Amniotic stem cell (primary cell): Measurements from ENCODE around the gene NUDCD3.

Experiments
- DNase-seq: peaks from one replicate; lab custom pipeline; 2025; lab: John Stamatoyannopoulos, UW

NUDCD3 gene

DNA sequence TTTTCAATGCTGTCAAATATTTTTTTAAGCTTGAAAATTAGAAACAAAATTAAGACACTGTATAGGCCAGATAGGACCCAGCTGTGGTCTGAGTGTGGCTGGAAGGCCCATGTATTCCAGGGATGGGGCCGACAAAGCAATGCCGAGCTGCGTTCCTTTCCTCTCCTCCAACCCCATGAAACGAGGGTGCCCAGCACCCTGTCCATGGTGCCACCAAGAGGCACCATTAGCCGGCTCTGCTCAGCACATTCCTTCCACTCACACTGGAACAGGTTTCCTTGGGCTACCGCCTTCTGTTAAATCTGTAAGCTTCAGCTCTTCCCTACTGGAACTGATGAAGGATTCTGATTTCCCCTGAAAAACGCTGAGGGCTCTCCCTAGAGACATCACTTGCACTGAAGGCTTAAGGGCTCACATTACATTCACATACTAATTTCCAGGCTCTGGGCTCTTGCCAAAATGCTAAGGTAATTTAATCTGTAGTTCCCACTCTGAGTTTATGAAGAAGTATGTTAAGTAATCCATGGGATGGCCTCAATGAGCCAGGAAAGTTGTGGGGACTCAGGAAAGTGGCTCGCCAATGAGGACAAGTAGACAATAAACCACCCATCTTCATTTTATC, 91.4 kb downstream of the NUDCD3 start:
- DNase-seq, result no peak

DNA sequence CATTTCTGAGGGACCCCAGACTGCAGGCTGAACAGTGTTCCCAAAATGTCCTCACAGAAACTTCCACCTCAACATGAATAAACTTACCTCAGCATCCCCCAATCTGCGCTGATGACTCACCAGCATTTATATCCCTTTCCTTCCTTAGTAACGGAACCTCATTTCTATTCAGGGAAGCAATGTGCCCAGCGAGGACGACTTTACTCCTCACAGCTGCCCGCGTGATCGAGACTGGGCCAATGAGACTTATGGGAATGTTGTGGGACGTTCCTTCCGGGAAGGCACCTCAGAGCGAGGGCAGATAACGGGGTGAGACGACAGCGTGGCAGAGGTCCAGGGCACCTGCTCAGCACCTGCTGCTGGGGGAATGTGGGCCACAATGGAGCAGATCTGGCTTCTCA, 91.9 kb downstream of the NUDCD3 start:
- DNase-seq, result no peak

GRCh38 chr7:44396931-44397545, 93.4 kb downstream of the NUDCD3 start:
- no peak for DNase-seq

DNA sequence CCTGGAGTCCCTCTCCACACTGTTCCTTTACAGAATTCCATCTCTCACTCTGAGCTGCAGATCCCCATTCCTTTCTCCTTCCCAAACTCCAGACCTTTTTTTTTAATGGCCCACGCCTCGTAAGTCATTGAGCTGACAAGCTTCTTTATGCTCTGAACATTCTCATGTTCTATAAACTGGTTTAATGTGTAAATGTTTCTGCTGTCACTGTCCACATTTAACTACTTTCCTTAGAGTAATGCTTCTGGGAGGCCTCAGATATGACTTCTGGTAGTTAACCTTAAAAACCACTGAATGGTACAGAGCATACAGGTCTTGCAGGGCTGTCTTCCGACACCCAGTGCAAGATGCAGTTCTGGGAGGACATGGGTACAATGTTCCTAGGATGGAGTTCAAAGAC, 94.0 kb downstream of the NUDCD3 start:
- DNase-seq, result no peak

- DNase-seq, result no peak
Observed at GRCh38 chr7:44395067-44395466, 95.4 kb downstream of the NUDCD3 start.

DNA sequence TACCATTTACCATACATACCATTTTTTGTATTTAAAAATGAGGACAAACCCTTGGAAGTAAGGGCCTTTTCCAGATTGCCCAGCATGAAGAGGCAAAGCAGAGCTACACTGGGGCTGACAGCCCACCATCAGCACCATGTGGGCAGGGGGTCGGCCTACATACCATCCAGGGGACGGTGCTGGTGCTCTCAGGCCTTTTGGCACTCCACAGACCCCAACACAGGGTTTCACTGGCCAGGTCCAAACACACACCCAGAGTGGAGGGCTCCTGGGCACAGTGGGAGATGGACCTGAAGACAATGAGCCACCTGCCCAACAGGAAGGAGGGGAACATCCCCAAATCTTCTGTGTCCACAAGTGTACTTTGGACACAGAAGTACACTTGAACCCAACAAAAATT, 95.8 kb downstream of the NUDCD3 start:
- no peak for DNase-seq

DNA sequence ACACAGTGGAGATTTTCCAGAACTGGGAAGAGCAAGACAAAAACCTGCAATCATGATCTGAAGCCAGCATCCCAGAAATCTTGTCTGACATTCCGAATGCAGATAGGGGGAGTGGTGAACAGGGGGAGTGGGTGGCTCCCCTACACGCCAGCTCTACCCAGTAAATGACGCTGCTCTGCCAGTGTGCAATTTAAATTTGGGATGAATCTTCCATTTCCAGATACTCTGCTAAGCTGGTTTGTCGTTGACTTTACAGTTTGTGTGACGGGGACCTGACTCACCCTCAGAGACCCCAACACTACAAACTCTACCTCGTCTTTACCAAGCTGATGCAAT, 96.4 kb downstream of the NUDCD3 start:
- no peak for DNase-seq

- no peak for DNase-seq
Observed at GRCh38 chr7:44393238-44394111, 97.0 kb downstream of the NUDCD3 start.

DNA sequence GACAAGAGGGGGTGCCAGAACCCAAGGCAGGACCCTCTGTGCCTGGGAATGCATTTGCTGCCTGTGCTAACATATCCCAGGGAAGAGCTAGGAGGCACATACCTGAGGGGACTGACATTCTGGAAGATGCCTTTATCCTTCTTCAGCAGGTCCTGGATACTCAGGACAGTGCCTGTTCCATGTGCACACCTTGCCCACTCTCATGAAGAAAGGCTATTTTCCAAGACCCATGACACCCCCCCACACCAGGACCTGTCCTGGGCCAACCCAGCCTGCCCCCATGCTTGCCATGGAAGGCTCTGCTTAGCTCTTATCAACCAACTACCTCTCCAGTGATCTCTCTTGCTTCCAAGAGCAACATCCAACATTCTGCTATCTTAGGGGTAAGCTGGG, 97.8 kb downstream of the NUDCD3 start:
- no peak for DNase-seq

GRCh38 chr7:44391746-44392617, 98.5 kb downstream of the NUDCD3 start:
- no peak for DNase-seq

DNA sequence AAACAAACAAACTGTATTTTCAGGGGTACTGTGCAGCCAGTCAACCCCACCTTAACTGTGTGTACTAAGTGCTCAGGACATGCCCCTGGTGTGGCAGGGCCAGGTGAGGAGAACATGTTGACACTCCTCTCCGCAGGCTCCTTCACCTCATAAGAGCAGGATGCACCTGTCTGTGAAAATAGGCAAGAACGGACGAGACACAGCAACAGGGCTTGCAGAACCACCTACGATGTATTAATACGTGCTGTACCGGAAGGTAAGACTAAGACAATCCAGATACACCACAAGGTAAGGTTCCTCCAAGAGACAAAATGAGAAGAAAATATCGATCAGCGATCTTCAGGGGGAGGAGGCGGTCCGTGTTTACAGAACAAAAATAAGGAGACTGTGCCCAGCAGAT, 99.3 kb downstream of the NUDCD3 start:
- no peak for DNase-seq

GRCh38 chr7:44390701-44391100, 99.8 kb downstream of the NUDCD3 start:
- no peak for DNase-seq

DNA sequence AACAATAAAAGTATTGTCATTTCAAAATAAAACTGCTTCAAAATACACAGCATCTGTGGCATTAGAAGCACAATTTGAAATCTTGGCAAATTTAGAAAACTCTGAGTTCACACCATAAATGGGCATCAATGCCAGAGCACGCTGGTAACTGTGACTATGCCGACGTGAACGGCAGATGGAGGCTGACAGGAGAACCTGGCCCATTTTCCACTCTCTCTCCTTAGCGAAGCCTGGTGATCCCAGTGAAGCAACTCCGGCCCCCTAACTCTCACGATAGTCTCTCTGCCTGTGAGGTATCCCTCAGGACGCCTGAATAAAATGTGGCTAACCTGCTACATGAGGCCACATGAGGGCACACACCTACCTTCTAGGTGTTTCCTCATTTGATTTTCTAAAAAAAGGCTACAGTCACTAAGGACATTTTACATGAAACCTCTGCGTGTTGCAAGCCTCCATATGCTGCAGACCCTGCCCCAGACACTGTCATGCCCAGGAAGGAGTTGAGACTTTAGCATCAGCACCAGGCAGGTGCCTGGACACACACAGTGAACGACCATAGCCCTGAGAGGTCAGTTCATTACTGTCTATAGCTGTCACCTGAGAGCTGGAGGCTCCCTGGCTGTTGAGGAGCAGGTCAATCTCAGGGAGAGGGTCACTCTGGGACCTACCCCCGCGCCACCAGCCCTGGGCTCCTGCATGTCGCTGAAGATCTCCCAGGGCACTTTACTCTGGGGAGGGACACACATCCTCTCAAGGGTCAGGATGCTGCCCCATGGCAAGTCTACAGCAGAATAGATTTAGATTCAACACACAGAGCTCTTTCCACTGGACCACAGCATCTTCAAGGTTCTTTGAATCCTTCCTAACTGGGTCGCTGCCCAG, 102.1 kb downstream of the NUDCD3 start:
- no peak for DNase-seq

GRCh38 chr7:44387389-44387788, 103.1 kb downstream of the NUDCD3 start:
- DNase-seq, result no peak

GRCh38 chr7:44386139-44386913, 104.1 kb downstream of the NUDCD3 start:
- DNase-seq, result no peak

- DNase-seq, result no peak
Observed at GRCh38 chr7:44385434-44386138, 104.9 kb downstream of the NUDCD3 start.

DNA sequence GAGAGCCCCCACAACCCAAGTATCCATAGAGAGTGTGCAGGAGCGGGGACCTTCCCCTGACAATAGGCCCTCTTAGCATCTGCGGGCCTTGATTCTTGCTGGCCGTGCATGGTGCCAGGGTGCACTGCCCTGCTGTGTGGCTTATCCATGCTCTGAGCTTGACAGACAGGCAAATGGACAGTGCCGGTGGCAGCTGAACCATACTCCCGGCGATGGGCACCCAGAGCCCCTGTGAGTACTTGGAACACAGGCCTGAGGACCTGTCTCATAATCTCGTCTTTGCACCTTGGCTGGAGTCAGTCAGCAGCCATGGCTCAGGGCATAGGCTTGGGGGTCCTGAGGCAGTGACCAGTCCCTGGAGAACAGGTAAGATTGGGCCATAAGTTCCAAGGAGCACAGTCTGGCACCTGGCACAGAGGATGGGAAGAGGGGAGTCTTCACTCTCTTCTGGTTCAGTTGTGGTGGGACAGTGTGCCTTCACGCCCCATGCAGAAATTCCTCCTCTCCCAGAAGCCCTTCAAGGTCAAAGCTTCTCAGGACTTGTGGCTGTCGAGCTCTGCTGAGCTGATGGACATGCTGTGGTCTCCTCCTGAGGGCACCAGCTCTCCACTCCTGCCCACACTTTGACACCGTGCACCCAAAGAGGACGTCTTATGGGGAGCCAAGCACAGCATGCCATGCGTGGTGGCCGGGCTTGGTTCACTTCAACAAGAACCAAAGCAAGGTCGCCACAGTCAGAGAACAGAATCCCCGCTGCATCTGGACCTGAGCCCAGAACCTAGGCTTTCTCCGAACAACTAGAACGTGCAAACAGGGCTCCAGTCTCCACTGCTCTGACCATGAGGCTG, 105.6 kb downstream of the NUDCD3 start:
- DNase-seq, result no peak

DNA sequence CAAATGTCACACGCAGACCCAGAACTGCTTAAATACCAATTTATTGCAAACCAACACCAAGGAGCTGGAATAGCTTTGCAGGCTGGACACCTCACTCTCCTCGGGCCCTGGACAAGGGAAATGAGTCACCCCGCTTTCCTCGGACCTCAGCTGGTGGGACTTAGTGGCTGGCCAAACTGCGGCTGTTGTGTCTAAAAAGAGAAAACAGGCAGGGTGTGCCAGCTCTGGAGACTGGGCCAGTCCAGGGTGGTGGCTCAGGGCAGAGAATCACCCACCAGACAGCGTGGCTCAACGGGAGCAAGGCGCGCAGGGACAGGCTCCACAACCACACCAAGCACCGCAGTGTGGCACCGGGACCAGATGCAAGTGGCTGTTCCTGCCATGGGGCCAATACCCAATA, 106.9 kb downstream of the NUDCD3 start:
- DNase-seq, result no peak
